ENCODE measurements around the gene STK39.
"Not testable (repeated sequence)": the region's sequence is repeated elsewhere in the genome, so short reads cannot be mapped to it uniquely, and the experiment has no call there.

The STK39 gene

DNA sequence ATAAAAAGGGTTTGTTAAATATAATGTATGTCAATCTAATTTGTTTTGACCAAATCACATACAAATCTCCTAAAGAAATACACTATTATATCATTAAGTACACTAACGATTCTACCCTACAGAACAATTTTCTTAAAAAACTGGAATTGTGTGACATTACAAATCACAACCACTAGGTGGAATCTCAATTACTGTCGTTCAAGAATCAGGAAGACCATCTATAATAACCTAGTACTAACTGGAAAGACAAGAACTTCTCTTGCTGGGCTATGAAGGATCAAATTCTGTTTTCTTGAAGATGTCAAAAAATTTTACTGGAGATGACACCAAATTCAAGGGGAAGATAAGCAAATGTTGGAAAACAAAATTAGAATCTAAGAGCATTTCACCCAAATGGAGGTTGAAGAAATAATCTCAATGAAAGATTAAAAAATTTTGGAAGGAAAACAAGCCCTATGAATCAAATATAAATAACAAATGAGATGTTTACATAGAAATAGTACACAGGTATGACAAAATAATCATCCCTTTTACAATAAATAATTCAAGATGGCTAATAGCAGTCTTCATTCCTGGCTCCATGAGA, 110.9 kb downstream of the STK39 start:
- DNase-seq (ENCODE audit: low read depth), result peak; percentile 12

GRCh38 chr2:168135630-168136029, 111.8 kb downstream of the STK39 start:
- DNase-seq (ENCODE audit: low read depth), result no peak

DNA sequence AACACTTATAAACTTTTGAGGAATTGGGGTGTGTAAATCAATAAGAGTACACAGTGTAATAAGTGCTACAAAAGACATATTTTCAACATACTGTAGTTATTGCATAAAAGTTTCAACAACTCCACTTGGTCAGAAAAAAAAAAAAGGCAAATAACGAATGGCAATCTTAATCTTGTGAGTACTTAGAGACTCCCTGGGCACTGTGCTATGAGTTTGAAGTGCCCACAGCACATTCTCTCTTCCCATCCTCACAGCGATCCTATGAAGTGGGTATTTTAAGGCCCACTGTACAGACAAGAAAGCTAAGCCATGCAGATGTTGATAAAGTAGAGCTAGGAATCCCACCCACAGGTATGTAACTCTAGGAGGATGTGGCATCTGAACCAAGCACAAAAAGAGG, 112.3 kb downstream of the STK39 start:
- no peak for DNase-seq (ENCODE audit: low read depth)

- no peak for DNase-seq (ENCODE audit: low read depth)
These were observed 112.9 kb downstream of the STK39 start for GRCh38 chr2:168134485-168134884.

- DNase-seq (ENCODE audit: low read depth), result no peak
These were observed 115.0 kb downstream of the STK39 start for GRCh38 chr2:168132389-168132788.

DNA sequence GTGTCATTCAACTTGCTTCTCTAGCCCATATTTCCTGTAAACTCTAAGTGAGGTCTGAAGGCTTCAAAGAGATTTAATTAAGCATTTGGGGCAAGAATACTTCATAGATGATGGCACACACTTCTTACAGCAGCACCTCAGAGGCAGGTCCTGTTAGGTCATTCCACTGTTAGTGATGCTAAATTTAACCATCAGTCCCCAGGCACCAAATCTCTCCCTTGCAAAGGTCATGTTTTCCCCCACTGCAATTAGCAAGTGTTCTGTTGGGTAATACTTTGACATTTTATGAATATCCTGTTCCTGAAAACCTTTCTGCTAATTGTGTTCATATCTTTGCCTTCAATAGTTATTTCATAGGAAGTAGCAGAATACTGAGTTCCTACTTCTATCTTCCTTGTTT, 117.0 kb downstream of the STK39 start:
- no peak for DNase-seq (ENCODE audit: low read depth)

- DNase-seq (ENCODE audit: low read depth), result no peak
These were observed 120.0 kb downstream of the STK39 start for GRCh38 chr2:168127371-168127770.

DNA sequence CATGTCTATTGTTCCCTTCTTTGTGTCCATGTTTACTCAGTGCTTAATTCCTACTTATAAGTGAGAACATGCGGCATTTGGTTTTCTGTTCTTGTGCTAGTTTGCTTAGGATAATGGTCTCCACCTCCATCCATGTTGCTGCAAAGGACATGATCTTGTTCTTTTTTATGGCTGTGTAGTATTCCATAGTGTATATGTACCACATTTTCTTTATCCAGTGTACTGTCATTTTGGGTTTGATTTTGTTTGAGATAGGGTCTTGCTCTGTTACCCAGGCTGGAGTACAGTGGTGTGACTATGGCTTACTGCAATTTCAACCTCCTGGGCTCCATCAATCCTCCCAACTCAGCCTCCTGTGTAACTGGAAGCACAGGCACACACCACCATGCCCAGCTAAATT, 125.2 kb downstream of the STK39 start:
- not testable (repeated sequence) for DNase-seq (ENCODE audit: low read depth)

GRCh38 chr2:168120730-168121129, 126.7 kb downstream of the STK39 start:
- no peak for DNase-seq (ENCODE audit: low read depth)

DNA sequence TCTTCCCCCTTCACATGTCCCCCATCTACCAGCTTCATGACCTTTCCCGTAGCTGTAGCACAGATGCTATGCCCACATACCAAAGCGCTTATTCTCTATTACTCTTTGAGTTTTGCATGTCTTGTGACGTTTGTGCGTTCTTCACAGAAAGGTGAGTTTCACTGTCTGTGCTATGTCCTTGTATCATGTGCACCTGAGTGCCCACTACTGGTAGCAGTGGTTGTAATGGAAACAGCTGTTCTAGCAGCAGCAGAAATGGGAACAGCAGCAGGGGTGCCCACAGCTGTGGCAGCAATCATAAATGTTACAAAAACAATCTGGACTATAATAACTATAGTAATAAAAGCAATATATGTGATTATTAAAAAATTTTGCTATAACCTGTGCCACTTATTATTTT, 127.1 kb downstream of the STK39 start:
- DNase-seq (ENCODE audit: low read depth), result no peak

DNA sequence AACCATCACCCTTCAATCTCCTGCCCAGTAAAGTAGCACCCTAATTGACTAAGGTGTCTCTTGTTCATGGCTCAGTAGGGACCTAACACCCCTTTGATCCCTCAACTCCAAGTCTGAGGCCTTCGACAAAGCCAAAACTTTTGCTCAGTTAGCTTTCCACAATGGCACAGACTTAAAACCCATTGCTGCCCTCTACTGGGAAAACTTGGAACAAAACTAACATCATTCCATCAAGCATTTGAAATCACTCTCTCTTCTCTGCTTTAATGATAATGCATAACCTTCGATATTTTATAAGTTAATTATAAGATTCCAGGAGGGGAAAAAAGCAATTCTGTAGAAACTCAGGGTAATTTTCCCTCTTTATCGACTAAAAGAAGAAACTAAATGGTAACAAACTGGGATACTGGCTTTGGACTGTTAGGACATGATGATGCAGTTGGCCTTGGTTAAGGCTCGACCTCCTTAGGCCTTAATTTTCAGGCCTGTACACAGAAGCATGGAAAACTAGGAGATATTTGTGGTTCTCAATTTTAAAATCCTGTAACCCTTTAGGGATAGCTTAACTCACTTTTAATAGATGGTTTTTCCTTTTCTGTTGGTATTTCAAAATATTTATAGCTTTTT, 127.8 kb downstream of the STK39 start:
- peak; percentile 17 for DNase-seq (ENCODE audit: low read depth)

DNA sequence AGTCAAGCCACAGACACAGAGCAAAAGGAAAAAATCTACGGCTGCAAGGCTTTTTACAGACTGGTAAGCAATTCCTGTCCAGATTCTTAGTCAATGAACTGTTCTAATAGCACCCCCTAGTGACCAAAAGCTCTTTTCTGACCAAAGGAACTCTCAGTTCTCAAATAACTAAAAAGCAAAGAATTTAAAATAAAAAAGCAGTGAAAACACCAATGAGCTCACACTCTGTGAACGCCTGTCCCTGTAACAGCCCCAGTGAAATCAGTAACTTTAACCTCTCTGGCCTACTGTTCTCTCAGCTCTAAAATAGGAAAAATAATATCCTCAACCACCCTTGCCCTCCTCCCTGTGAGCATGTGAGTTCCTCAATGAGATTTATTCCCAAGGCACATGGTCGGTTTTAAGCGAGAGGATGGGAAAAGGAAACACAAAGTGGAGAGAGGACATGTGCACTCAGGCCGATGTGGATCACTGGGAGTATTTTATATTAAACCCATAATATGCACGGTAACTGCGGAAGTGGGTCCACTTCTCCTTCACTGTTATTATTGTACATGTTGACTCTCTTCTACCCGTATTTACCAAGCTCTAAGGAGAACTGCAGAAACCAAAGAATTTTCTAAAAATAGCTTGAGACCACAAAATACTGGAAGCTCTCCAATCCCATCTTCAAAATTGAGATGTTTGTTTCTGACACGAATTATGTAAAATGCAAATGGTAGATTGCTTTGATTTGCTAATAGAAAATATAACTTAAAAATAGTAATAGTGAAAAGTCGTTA, 128.5 kb downstream of the STK39 start:
- DNase-seq (ENCODE audit: low read depth), result peak; percentile 4

DNA sequence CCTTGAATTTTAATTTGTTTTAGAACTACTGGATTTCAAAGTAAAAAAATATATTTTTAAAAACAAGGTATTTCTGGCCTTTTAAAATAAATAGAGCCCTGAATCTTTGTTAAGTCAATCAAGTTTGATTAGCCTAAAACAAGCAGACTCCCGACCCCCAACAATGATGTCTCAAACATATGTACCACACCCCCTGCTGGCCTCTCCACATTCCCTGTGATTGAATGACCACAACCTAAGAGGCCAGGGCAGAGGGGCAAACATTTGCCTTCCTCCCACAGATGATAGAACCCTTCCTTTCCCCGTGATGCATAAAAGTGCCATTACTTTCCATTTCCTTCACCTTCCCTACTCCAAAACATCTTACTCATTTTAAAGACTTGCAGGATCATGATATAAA, 130.9 kb downstream of the STK39 start:
- DNase-seq (ENCODE audit: low read depth), result no peak

GRCh38 chr2:168114619-168115018, 132.8 kb downstream of the STK39 start:
- no peak for DNase-seq (ENCODE audit: low read depth)

DNA sequence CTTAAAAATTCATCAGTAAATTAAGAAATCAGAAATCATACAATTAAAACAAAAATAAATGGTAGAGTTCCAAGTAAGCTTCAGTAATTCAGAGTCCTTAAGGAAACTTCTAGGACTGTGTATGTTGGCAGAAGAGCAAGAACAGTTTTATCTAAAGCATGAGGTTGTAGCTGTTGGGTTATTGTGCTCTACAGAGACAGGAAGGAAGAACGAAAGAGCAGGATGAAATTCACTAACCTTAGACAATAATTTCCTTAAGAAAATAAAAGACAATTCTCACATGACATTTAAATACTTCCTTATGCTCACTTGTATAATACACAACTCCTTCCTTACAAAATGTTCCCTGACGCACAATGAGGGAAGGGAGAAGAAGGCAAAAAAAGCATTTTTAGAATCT, 133.4 kb downstream of the STK39 start:
- no peak for DNase-seq (ENCODE audit: low read depth)

DNA sequence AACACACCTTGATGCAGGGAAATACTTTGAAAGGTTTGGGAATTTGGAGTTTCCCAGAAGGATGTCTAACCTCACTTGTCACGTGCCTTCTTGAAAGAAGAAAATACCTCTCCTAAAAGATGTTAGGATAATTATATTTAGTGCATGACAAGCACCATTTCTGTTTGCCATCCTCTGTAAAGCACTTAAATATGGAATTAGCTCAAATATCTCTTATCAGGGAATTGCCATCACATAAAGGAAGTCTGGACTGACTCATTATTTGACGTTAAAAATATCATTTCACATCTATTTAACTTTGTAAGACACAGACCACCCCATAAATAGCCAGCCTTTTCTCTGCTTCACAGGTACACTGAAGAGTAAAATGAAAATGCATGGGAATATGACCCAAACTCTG, 140.1 kb downstream of the STK39 start:
- DNase-seq (ENCODE audit: low read depth), result no peak

DNA sequence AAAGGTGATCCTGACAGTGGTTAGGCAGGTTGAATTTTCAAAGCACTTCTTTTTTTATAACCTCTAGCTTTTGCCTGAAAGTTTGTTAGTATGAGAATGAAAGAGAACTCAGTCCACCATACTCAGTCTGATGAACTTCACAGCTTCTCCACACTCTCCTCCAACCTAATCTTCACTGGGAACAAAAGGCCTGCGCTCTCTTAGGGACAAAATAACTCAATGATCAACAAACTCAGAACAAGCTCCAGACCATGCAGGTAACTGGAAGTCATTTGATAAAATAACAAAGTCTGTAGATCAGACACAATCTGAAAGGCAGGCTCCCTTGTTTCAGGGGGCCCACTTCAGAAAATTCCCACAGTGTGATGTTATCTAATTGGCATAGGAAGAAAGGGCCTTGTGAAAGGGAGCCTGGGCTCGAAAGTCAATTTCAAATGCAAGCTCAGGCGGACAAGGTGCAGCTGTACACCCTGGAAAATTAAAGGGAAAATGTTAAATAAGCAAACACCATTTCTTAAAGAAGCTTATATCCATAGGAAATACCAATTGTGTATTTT, 142.2 kb downstream of the STK39 start:
- no peak for DNase-seq (ENCODE audit: low read depth)

DNA sequence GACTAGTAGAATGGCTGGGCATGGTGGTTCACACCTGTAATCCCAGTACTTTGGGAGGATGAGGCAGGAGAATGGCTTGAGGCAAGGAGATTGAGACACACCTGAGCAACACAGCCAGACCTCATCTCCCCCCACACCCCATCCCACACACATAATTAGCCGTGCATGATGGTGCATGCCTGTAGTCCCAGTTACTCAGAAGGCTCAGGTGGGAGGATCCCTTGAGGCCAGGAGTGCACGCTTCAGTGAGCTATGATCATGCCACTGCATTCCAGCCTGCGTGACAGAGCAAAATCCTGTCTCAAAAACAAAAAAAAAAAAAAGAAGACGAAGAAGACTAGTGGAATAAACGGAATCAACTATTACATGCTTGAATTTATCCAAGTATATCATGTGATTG, 150.0 kb downstream of the STK39 start:
- DNase-seq (ENCODE audit: low read depth), result no peak

DNA sequence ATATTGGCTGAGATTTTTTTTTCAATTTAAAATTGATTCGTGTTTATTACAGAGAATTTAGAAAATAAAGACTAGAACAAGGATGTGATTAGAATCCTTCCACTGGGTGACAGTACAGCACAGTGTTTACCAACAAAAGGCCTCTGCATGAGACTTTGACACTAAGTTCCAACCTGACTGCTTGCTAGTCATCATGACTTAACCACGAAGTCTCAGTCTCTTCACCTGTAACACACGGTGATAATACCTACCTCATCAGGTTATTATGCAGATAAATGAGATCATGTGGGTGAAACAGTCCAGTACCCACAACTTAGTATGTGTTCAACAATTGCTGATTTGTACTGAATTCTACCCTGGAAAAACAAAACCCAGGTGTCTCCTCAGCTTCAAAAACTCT, 151.2 kb downstream of the STK39 start:
- no peak for DNase-seq (ENCODE audit: low read depth)

DNA sequence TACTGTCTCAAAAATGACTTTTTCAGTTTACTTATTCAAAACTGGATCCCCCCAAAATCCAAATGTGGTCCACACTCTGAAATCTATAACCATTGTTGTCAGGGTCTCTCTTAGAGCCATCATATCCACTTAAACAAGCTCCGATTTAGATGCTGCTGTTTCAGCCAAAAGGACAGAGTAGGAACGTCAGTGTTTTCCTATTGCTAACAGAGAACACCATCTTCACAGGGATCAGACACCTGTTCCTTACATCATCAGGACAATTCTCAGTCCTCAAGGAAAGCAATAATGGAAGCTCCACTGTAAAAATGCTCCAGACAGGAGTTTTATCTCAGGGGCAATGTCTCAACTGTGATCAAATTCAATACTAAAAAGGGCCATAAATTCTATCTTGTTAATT, 155.4 kb downstream of the STK39 start:
- no peak for DNase-seq (ENCODE audit: low read depth)

DNA sequence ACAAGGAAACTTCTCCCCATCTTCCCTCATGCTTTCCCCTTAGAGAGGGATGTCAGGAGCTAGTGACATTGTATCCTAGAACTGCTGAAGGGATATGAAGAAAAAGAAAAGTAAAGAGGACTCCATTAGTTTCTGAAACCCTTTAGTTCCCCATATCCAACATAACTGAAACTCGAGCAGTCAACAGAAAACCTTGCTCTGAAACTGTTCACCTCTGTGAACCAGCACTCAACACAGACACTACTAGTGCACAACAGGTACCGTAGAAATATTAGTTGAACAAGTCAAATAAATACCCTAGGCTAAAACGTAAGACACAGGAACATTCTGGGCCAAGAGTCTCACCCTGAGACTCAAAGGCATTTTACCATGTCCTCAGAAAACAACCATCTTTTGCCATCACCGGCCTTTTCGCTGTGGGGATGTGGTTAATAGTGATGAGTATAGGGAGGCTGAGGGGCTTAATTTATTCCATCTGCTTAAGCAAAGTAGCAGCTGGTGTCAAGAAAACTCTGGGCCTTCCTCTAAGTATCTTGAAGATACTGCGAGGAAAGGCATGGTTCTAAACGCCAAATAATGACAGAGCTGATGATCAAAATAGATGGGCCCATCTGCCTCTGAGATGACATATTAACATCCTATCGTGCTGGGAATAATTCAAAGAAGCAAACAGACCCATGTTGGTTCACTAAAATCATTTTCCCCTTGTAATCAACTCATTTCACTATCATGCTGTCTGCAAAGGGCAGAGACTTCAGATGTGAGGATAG, 156.8 kb downstream of the STK39 start:
- no peak for DNase-seq (ENCODE audit: low read depth)

- DNase-seq (ENCODE audit: low read depth), result no peak
These were observed 158.2 kb downstream of the STK39 start for GRCh38 chr2:168089200-168089599.
